GM21447 (cell line): Measurements from ENCODE around the gene MPZL3.
"Not testable (repeated sequence)": the region's sequence is repeated elsewhere in the genome, so short reads cannot be mapped to it uniquely, and the experiment has no call there.

Source experiments
- ATAC-seq: cut with Tn5 transposase; IDR thresholded peaks from one replicate; pipeline ENCODE4 v1.9.1; 2021; ENCODE audit not compliant: unreplicated experiment

The MPZL3 gene

DNA sequence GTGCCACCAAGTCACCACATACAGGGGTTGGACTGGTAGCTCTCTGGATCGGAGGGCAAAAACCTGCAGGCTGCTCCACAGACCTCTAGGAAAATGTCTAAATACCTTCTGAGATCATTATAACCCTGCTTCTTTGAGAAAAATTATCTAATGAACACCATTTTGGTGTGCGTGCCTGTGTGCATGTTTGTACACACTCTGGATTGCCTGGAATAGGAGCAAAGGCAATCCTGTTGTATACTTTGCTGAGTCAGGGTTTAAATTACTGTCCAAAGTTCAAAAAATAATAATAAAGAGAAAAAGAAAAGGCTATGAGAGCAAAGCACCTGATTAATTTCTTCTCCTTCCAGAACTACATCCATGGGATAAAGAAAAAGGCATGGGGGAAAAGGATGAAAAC lies 38.4 kb downstream of the MPZL3 start:
- ATAC-seq = no peak

DNA sequence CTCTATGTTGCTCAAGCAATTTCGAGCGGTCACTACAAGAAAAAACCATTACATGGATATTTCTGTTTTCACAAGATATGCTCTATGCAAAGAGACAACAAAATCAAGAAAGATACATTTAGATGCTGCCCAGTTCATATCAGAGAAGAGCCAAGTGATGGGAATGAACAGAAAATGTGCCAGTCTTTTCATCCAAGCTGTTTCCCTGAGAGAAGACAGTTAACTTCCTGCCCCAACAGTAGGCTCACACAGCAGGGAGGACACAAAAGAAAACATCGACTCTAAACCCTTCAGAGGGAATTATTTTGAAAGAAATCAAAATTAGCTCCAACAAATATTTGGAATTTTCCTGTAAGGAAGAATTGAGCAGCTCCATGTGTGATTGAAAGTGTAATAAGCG lies 39.0 kb downstream of the MPZL3 start:
- no peak for ATAC-seq

DNA sequence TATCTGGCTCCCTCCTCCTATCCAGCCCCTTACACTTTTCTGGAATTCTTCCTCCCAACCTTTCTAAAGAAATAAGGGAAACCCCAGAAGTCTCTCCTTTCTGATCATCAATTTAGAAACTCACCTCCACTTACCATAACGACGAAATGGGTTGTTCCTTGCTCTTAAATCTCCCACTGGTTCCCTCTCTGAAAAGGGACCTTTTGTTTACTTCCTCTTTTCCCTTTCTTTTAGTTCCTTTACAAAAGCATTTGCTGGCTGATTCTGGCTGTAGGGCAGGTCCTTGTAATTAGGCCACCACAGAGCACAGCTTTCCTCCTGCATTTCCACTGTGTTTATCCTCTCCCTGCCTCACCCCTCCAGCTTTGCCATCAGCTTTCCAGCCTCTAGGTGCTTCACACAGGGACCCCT lies 39.4 kb downstream of the MPZL3 start:
- no peak for ATAC-seq

DNA sequence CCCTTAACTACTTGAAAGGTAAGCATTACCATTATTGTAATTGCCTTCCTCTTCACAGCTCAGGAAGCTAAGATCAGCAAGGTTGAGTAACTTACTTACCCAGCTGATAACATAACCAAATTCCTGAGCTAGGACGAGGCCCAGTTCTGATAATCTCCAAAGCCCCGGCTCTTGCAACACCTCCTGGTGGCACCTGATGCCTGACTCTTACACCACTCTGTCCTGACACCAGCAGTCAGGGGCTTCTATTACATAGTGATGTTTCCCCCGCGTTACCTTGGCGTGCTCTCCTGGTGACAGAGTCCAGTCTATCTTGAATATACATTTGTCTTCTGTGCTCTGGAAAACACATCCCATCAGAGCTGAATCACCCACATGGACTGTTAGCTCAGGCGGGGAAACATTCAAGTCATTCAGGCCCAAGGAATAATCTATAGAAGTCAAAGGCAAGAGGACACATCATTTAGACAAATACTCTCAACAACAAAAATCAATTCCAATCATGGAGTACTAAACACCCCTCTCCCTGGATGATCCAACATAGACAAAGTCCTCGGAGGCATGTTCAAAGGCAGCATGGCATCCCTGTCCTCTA lies 39.9 kb downstream of the MPZL3 start:
- no peak for ATAC-seq

GRCh38 chr11:118211006-118211405 lies 41.2 kb downstream of the MPZL3 start:
- ATAC-seq = no peak

GRCh38 chr11:118210323-118210722 lies 41.8 kb downstream of the MPZL3 start:
- no peak for ATAC-seq

- no peak for ATAC-seq
Observed at GRCh38 chr11:118209033-118209432, 43.1 kb downstream of the MPZL3 start.

DNA sequence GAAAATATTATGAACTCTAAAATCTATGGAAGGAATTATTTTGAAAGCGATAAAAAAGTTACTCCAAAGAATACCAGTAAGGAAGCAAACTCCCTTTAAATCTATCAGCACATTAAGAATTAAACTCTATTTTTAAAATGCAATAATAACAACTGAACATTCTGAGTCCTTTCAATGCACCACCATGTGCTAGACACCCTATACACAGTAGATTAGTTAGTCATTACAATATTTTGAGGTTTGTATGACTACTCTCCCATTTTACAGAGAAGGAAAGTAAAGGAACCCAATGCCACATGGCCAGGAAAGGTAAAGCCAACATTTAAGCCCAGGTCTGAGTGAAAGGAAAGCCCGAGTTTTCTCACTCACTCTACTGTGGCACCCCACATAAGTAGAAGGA lies 45.1 kb downstream of the MPZL3 start:
- no peak for ATAC-seq

DNA sequence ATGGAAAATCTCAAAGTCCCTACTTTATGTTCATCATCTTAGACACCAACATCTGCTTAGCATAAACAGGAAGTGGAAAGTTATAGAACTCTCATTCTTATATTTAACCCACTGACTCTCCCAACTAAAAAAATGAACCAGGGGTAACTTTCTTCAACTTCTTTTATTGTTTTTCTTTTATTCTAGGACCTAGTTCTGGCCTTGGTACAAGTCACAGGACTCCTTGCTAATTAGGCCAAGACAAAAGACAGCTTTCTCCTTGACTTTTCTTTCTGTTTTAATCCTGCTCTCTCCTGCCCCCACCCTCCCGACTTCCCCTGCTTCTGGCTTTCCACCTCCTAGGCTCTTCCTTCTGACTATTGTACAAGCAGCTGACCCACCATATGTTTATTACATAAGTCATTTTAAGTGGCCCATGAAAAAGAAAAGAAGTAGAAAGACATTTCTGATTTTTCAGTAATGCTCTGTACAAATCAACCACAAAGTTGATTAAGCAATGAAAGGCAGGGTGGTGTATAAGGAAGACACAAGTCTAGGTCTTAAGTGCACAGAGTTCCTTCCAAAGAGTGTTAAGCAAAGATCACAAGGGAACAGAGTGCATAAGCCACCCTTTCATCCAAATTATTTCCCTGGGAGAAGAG lies 45.7 kb downstream of the MPZL3 start:
- ATAC-seq = no peak

- no peak for ATAC-seq
Observed at GRCh38 chr11:118205606-118206378, 46.4 kb downstream of the MPZL3 start.

GRCh38 chr11:118202599-118203422 lies 49.4 kb downstream of the MPZL3 start:
- ATAC-seq = no peak

GRCh38 chr11:118201966-118202365 lies 50.2 kb downstream of the MPZL3 start:
- no peak for ATAC-seq

- no peak for ATAC-seq
Observed at GRCh38 chr11:118200901-118201680, 51.1 kb downstream of the MPZL3 start.

DNA sequence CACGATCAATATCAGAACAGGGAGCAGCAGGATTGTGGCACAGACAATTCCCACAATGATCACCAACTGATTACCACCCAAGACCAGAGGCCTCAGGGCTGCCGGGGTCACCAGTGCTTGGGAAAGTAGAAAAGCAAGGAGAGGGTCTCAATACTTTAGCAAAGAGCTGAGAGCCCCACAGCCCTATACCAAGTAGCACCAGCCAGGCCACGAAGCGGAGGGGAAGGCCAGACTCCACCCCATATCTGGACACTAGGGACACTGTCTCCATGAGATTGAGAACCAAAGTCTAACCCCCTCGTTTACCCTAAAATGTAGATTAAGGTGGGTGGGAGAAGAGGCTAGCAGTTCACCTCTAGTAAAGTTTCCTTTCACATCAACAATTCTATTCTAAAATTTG lies 51.7 kb downstream of the MPZL3 start:
- no peak for ATAC-seq

- no peak for ATAC-seq
Observed at GRCh38 chr11:118199135-118199534, 53.0 kb downstream of the MPZL3 start.

GRCh38 chr11:118198370-118198769 lies 53.8 kb downstream of the MPZL3 start:
- ATAC-seq = no peak

DNA sequence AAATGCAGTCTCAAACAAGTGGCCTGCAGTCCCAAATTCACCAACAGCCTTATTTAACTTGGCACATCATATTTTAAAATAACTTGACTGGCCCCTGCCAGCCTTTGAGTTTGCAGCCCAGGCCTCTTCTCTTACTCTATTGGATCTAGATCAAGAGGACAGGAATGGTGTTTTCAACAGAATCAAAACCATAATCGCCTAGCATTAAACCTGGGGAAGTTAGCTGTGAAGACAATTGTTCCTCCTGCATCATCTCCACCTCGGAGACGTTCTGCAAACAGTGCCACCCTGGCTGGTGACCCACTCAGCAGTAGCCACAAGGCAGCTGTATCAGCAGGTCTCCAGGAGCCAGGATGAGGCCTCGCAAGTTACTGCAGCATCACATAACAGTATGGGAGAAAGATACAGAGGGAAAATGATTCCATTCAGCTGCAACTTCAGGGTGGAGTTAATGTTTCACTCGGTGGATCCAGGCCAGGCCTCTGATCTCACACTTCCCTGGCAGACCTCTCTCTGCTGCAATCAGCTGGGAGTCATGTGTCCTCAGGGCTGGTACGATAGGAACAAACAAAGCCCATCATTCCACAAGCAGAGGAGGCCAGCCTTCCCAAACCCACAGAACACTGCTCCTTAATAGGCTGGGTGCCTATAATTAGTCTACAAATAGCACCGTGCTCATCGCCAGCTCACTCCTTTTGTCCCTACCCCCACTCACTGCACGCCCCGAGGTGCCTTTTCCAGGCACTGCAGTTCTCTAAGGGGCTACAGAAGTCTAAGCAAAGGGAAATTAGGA lies 57.1 kb downstream of the MPZL3 start:
- no peak for ATAC-seq

GRCh38 chr11:118193910-118194566 lies 58.1 kb downstream of the MPZL3 start:
- no peak for ATAC-seq

GRCh38 chr11:118192817-118193216 lies 59.3 kb downstream of the MPZL3 start:
- ATAC-seq = not testable (repeated sequence)
